IPS-18c (cell line): Measurements from ENCODE around the gene PLEKHO1.
"Not testable (repeated sequence)": the region's sequence is repeated elsewhere in the genome, so short reads cannot be mapped to it uniquely, and the experiment has no call there.

Experiments used
- H3K4me3 ChIP-seq: 2 replicates; pipeline ENCODE4 v1.7.0; 2013; ENCODE audit warnings: low read depth, mild to moderate bottlenecking, low read length, moderate library complexity; ENCODE audit not compliant: insufficient read depth
- H3K9me3 ChIP-seq: one replicate; pipeline ENCODE4 v1.6.1; 2013; ENCODE audit warnings: mild to moderate bottlenecking, low read length, moderate library complexity; ENCODE audit not compliant: control insufficient read depth, insufficient read depth

PLEKHO1 gene, protein sequence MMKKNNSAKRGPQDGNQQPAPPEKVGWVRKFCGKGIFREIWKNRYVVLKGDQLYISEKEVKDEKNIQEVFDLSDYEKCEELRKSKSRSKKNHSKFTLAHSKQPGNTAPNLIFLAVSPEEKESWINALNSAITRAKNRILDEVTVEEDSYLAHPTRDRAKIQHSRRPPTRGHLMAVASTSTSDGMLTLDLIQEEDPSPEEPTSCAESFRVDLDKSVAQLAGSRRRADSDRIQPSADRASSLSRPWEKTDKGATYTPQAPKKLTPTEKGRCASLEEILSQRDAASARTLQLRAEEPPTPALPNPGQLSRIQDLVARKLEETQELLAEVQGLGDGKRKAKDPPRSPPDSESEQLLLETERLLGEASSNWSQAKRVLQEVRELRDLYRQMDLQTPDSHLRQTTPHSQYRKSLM

DNA sequence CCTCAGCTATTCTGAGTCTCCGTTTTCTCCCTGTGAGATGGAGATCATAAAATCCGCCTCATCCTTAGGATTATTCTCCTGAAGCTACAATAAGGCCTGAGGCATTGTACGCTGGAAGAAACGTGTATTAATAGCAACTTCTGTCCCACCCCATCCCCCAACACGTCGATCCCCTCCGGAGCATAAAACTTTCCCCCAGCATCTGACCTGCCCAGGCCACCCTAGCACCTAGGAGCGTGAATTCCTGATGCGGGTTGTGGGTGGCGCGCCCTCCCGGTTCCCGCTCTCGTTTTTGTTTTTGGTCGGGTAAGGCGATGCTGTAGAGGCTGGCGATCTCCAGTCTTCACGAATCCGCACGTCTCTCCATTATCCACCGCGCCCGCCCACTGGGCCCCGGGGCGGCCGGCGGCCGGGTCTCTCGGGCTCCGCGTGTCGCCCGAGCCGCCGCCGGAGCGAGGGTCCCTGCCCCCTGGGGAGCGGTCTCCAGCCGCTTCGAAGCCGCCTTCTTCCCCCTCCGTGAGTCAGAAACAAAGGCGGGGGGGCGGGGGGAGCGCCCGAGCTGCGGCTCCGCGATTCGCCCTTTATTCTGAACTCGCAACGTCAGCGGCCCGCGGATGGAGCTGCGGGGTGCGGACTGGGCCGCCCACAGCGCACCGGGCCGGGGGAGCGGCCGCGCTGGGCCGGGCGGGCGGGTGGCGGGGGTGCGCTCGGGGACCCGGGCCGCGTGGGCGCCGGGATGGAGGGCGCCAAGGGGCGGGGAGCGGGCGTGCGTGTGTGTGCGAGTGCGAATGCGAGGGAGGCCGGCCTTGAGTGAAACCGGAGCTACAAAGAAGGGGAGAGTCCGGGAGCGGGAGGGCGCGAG lies at the start of gene PLEKHO1:
Gene PLEKHO1, plus strand, starts transcription at position 646 of the 862 bp plus-strand sequence. CDS start 342 bp downstream, outside the sequence.
- Histone ChIP-seq H3K4me3 (peak within 1 kb of the TSS; percentile 73), H3K9me3 (no peaks in the 10 kb centered on the region)

DNA sequence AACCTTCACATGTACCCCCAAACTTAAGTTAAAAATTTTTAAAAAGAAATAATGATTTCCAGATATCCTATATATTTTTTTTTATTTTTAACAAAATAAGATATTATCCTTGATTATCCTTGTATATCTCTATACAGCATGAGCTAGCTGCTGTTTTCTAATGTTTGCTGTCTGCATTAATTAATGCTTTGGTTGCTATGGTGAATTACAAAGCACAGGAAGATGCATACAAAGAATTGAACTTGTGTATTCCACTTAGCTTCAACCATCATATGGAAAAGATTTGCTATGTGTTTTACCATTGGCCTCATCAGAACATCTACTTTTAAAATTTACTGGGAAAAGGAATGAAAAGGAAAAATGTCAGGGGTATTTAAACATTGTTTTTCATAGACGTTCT lies 46.7 kb upstream of the PLEKHO1 start:
- H3K9me3 ChIP-seq: no peaks in the 10 kb centered on the region
- no peak overlapping the region for H3K4me3 ChIP-seq

DNA sequence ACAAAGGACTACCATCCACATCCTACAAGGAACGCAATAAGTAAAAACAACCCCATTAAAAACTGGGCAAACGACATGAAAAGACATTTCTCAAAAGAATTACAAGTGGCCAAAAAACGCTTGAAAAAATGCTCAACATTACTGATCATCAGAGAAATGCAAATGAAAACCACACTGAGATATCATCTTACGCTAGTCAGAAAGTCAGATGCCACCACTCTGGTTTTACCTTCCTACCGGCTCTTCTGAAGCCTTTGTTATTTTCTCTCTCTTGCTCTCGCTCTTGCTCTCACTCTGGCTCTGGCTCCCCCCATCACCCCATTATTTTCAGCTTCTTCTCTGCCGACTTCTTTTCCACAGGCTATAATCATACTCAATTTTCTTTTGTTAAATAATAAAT lies 43.4 kb upstream of the PLEKHO1 start:
- no peaks in the 10 kb centered on the region for H3K9me3 ChIP-seq
- H3K4me3 ChIP-seq: no peak overlapping the region

DNA sequence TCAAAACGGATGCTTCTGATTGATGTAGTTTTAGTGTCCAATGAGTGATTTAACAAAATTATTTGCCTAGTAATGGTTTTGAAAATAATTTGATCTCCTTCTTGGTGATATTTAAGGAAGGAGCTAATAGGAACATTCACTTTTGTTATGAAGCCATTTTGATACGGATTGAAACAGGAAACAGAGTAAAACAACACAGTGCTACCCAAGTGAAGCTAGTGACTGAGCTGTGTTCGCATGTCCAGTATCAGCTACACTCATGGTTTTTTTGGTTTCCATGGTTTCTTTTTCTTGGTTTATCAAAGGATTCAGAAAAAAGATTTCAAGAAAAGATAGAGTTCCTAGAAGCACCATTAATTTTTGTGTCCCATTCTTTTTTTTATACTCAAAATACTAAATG lies 40.1 kb upstream of the PLEKHO1 start:
- Histone ChIP-seq H3K9me3 (no peaks in the 10 kb centered on the region), H3K4me3 (no peak overlapping the region)

DNA sequence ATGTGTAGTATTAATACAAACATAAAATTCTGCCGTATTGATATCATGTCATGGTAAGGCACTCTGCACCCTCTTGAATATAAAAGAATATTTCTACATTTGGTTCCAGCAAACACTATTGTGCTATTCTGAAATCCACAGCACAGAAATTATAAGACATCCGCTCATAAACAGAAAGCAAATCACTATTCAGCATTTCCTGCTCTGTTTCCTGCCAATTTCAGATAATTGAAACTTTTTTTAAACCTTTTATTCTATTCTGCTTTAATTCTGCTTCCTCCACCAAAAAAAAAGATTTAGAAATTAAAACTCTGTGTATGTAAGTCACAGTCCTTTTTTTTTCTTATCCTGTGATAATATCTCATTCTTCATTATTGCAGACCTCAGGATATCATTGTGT lies 39.6 kb upstream of the PLEKHO1 start:
- no peak overlapping the region for H3K4me3 ChIP-seq
- no peaks in the 10 kb centered on the region for H3K9me3 ChIP-seq

DNA sequence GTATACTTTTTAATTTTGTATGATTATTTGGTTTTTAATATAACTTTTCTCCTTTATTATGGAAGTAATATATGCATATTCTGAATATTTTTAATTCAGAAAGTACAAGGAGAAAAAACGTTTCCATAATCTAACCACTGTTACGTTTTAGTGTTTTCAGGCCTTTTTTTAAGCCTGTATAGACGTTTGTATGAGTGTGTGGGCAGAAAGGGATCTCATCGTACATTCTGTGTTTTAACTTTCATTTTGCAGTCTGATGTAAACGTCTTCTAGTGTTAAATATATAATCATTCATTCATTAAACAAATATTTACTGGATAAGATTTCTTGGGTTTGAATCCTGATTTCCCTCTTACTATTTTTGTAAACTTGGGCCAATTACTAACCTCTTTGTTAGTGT lies 38.0 kb upstream of the PLEKHO1 start:
- Histone ChIP-seq H3K9me3 (no peaks in the 10 kb centered on the region), H3K4me3 (no peak overlapping the region)

DNA sequence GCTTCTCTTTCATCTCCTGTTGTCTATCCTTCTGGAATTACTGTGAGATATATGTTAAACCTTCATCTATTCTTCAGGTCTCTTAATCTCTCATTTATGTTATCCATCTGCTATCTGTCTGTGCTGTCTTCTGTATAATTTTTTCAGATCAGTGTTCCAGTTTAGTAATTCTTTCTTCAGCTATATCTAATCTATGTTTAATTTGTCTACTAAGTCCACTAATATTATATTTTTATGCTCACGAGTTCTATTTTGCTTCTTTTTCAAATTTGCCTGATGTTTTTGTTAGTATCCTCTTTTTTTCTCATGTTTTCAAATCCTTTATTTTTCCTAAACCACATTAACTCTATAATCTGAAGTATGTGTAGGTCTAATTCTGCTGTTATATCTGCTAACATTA lies 34.6 kb upstream of the PLEKHO1 start:
- Histone ChIP-seq H3K4me3 (no peak overlapping the region), H3K9me3 (no peaks in the 10 kb centered on the region)

DNA sequence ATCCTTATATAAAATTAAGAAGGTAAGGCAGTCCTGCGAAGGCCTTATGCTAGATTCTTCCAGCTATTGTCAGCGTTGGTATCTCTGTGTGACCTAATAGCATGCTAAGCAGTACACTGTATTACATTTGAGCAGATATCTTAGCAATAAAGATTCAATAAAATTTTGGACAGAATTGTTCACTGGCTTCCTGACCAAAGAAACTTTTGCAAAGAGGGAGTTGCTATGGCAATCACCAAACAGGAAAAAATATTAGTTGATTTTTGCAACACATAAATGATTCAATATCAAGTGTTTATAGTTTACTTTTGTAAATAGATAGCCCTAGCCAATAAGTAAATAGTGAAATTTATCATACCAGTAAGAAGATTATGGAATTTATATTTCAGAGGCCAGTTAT lies 31.0 kb upstream of the PLEKHO1 start:
- Histone ChIP-seq H3K9me3 (no peaks in the 10 kb centered on the region), H3K4me3 (no peak overlapping the region)

DNA sequence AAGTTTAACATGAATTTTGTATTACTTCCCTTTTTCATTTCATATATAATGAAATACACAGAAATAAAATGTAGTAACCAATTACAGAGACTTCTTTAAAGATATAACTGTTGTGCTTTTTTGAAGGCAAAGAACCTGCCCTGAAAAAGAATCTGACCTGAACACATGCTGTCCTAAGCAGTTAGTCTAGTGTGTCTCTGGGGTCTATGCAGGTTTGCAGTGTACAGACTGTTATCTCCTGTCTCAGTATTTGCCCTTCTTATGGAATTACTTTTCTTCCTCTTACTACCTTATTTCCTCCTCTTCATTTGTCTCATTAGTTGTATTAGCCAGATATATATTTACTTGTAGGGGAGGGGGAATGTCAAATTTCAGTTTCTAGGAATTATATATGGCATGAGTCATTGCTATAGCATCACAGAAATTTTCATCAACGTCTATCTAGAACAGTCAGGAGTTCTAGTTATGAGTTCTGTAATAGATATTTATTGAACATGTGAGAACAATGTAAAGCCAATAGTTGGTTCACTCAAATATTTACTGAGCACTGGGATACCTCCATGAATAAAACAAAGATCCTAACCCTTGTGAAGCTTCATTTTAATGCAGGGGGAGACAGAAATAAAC lies 28.4 kb upstream of the PLEKHO1 start:
- Histone ChIP-seq H3K4me3 (no peak overlapping the region), H3K9me3 (no peaks in the 10 kb centered on the region)

DNA sequence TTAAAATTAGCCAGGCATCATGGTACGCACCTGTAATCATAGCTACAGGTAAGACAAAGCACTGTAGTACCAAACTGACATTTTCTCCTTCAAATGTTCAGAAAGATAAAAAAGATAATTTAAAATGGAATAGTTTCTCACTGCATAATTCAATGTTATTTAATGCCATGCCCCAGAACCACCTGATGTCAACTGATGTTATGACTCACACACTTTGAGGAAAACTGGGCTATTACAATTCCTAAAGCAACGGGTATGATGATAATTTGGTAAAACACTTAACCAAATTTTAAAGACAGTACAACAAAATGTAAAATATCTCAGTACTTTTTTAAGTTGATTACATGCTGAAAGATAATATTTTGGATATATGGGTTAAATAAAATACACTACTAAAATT lies 22.9 kb upstream of the PLEKHO1 start:
- Histone ChIP-seq H3K9me3 (no peaks in the 10 kb centered on the region), H3K4me3 (no peak overlapping the region)

DNA sequence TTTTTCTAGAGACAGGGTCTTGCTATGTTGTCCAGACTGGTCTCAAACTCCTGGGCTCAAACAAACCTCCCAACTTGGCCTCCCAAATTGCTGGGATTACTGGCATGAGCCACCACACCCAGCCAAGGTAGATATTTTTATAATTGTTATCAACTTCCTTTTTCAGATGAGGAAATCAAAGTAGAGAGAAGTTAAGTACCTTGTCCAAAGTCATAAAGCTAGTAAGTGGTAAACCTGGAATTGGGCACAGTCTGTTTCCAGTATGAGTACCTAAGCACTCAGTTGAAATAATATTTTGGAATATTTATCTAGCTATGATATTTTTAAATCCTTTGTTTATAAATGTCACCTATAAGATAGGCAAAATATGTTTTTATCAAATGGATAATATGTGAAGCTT lies 22.3 kb upstream of the PLEKHO1 start:
- no peaks in the 10 kb centered on the region for H3K9me3 ChIP-seq
- no peak overlapping the region for H3K4me3 ChIP-seq

DNA sequence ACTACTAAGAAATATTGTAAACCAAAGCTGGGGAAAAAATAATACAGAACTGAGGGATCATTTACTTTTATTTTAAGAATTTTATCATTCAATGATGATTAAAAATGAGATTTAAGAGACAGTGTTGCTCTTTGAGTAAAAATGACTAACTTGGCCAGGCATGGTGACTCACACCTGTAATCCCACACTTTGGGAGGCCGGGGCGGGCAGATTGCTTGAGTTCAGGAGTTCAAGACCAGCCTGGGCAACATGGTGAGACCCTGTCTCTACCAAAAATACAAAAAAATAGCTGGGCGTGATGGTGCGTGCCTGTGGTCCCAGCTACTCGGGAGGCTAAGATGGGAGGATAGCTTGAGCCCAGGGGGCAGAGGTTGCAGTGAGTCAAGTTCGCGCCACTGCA lies 21.8 kb upstream of the PLEKHO1 start:
- Histone ChIP-seq H3K9me3 (no peaks in the 10 kb centered on the region), H3K4me3 (no peak overlapping the region)

DNA sequence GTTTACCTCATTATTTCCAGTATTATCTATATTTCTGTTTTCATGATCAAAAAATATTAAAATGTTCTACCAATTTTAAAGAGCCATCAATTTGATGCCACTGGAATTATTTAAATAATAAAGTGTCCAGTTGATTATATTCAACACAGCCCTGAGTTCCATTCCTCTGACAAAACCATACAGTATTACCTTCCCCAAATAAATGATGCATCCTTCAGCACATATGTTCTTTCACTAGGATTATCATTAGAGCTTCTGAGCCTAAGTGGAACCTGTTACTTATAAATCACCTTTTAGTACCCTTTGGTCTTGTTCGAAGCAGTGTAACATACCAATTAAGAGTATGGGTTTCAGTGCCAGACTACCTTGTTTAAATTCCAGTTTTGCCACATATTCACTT lies 17.3 kb upstream of the PLEKHO1 start:
- Histone ChIP-seq H3K4me3 (no peak overlapping the region), H3K9me3 (no peaks in the 10 kb centered on the region)

DNA sequence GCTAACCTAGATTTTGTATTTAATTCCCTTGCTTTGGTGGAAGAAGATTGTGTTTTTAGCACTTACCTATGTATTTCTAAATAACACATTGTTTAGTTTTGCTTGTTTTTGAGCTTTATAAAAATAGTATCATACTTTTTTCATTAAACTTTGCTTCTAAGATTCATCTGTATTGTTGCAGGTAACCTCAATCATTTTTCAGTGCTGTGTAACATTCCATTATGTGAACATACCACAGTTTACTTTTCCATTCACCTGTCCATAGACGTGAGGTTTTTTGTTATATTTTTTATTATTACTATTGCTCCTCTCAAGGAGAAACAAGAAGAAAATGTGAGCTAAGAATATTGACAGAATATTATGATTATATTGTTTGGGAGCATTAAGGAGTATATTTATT lies 15.2 kb upstream of the PLEKHO1 start:
- no peaks in the 10 kb centered on the region for H3K9me3 ChIP-seq
- no peak overlapping the region for H3K4me3 ChIP-seq

DNA sequence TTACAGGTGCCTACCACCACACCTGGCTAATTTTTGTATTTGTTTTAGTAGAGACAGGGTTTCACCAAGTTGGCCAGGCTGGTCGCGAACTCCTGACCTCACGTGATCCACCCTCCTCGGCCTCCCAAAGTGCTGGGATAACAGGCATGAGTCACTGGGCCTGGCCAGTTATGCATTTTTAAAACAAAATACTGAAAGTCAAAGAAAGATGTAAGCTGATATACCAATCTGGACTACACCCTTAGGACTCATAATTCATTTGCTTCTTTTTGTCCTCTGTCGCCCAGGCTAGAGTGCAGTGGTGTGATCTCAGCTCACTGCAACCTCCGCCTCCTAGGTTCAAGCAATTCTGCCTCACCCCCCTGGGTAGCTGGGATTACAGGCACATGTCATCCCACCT lies 14.3 kb upstream of the PLEKHO1 start:
- not testable (repeated sequence) for H3K9me3 ChIP-seq, H3K4me3 ChIP-seq

DNA sequence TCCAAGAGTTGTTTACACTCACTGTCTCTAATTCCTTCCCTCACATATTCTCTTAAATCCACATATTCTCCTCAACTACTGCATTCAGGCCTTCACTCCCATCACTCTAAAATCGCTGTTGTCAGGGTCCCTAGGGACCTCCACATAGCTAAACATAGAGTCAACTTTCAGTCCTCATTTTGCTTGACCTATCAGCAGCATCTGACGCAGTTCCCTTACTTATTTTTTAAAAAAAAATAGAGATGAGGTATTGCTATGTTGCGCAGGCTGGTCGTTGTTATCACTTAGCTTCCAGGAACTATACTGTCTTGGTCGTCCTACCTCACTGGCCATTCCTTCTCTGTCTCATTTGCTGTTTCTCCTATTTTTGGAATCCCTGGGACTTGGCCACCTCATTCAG lies 11.7 kb upstream of the PLEKHO1 start:
- no peak overlapping the region for H3K4me3 ChIP-seq
- peaks cover 2% of the 10 kb centered on the region for H3K9me3 ChIP-seq

DNA sequence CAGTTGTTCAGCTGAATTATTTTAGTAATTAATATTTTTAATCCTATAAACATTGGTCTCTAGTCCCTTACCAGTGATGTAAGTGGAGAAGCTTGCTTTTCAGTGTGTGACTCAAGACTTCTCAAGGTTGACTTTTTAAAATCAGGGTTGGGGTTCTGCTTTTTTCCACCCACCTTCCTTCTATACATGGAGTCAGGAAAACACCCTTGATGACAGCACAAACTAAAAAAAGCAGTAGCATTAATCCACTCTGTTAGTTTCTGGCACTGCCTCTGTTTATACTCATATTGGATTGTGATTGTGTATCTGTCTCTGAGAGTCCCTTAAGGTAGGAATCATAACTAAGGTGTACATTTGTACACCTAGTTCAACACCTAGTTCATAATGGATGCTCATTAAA lies 8.3 kb upstream of the PLEKHO1 start:
- Histone ChIP-seq H3K9me3 (peaks cover 2% of the 10 kb centered on the region), H3K4me3 (no peak overlapping the region)

DNA sequence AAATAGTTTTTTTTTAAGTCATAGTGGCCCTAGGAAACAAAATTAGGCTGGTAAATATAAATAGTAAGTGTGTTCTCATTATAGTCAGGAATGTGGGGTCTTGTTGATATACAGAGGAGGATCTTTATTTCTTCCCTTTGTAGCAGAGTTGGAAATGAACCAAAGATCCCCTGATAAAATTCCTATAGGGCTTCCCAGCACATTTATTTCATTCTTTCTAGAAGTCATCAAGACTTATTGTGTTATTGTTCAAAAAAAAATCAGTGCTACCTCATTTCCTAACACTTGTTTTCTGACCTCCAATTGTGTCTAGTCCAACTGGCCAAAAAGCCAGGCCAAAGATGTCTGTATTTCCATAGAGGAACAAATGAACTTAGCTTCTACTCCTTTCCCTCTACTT lies 7.6 kb upstream of the PLEKHO1 start:
- H3K9me3 ChIP-seq: peaks cover 2% of the 10 kb centered on the region
- no peak overlapping the region for H3K4me3 ChIP-seq
